HG02938 (cell line): ENCODE results near the gene IL6.
"Not testable (repeated sequence)": the region's sequence is repeated elsewhere in the genome, so short reads cannot be mapped to it uniquely, and the experiment has no call there.

ENCODE experiments used
- ATAC-seq: cut with Tn5 transposase; IDR thresholded peaks from one replicate; pipeline ENCODE4 v1.9.1; 2021; ENCODE audit warnings: mild to moderate bottlenecking, moderate library complexity; ENCODE audit not compliant: unreplicated experiment

Gene IL6

GRCh38 chr7:22779730-22780323, 52.8 kb downstream of the IL6 start:
- ATAC-seq = not testable (repeated sequence)

- ATAC-seq = no peak
Observed at GRCh38 chr7:22781230-22781711, 54.3 kb downstream of the IL6 start.
